Stimulated activated CD8-positive, alpha-beta memory T cell treated with anti-CD3 and anti-CD28 coated beads, Interleukin-12 subunit alpha, Interleukin-12 subunit beta, amount 100 ng/mL, for 24 hours (primary cell): ENCODE measurements around the gene ZNF101.

Experiments used
- DNase-seq: peaks from one replicate; pipeline ENCODE4 v3.0.0-alpha.2; 2020; ENCODE audit errors: extremely low read depth

ZNF101 gene

DNA sequence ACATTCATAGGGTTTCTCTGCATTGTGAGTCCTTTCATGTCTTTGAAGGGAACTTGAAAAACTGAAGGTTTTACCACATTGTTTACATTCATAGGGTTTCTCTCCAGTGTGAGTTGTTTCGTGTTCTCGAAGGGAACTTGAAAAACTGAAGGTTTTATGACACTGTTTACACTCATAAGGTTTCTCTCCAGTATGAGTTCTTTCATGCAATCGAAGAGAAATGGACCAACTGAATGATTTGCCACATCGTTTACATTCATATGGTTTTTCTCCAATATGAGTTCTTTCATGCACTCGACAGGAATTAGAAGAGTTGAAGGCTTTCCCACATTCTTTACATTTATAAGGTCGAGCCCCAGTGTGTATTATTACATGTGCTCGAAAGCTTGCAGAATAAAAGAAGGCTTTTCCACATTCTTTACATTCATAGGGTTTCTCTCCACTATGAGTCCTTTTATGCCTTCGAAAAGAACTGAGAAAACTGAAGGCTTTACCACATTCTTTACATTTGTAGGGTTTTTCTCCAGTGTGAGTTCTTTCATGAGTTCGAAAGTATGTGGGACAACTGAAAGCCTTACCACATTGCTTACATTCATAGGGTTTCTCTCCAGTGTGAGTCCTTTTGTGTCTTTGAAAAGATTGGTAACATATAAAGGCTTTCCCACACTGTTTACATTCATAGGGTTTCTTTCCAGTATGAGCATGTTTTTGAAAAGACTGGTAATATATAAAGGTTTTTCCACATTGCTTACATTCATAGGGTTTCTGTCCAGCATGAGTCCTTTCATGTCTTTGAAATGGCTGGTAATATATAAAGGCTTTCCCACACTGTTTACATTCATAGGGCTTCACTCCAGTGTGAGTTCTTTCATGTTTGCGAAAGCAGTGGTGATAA, 43.5 kb downstream of the ZNF101 start:
- DNase-seq = no peak

DNA sequence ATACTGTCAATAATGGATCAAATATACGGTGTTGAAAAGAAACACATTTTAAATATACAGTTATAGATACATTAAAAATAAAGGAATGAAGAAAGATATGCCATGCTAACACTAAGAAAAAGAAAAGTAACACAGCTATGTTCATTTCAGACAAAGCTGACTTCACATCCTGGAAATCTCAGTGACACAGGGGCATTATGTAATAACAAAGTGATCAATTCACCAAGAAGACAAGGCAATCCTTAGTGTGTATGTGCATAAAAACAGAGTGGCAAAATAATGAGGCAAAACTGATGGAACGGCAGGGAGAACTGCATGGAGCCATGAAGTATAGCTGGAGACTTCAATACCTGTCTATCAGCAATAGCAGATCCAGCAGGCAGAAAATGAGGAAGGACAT, 51.2 kb downstream of the ZNF101 start:
- no peak for DNase-seq

DNA sequence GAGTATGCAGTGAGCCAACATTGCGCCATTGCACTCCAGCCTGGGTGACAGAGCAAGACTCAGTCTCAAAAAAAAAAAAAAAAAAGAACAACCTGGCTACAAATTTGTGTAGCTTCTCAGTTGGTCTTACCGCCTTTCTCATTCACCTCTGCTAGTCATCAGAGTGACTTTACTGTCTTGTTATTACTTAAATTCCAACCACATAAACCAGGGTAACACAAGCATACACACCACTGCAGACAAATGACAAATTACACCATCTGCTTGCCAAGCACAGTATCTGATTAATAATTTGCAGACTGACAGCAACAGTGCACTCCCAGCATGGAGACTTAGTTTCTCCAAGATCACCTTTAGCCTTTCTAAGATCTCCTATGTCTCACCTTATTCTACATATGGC, 53.3 kb downstream of the ZNF101 start:
- DNase-seq = no peak

DNA sequence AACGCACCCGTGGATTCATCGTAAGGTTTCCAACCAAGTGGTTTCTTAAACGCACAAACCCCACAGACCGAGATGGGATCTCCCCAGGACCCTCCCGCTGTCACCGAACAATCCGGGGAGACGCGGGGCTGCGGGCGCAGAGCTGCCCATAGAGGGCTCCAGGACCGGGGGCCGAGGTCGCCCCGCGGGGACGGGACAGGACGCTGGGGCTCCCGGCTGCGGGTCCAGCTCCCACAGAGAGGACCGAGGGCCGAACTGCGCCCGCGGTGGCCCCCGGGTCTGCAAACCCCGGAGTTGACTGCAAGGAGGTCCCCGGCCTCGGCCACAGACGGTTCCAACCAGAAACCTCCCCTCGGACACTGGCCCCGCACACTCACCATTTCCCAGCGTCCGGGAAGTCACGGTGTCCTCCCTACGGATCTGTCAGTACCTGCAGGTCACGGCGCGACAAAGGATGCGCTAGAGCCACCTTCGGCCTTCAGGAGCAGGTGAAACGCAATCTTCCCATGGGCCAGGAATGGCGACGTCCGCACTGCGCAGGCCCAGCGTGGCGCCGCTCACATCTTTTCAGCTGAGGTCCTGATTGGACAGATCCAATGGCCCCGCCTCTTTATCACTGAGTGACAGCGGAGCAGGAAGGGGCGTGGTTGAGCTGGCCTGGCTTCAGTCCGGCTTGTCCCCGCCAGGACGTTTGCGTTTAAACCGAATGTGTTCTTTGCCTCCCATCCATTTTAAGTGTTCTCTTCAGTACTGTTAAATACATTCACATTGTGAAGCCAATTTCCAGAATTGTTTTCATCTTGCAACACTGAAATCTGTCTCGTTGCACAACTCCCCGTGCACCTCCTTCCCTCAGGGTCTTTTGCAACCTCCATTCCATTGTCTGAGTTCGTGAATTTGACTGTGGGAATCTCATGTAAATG, 64.2 kb downstream of the ZNF101 start, which contains the start of gene ZNF14:
Gene ZNF14, minus strand, starts transcription at position 534 of the 923 bp plus-strand sequence. Its CDS starts 154 bp downstream, at position 380.
- peak; percentile 79 for DNase-seq
